ENCODE measurements around the gene SYDE2. TPM values are rescaled to one million over a fixed set of nuclear protein-coding genes. Genes with fewer than 3 reads are reported as not detected.

SYDE2 gene
- total and polyA plus RNA-seq, 4 experiments from 2014 or later: 2.3 to 5.2 (median 3.6) TPM

- CTCF ChIA-PET (ENCODE audit: partially characterized antibody): no interaction called here
- H3K4me1 ChIP-seq (ENCODE audit: insufficient read depth, low read length): no peaks in the 10 kb centered on the region
- no peak overlapping the region for H3K27ac ChIP-seq (ENCODE audit: low read depth, low read length)
- no peaks in the 10 kb centered on the region for H3K36me3 ChIP-seq (ENCODE audit: insufficient read depth, low read length)
- no peaks in the 10 kb centered on the region for H3K4me1 Mint-ChIP-seq
- no peak overlapping the region for H3K27ac Mint-ChIP-seq
- intact Hi-C loops (cut with micrococcal nuclease): no loop called here
- H3K9me3 Mint-ChIP-seq: no peaks in the 10 kb centered on the region
- H3K36me3 Mint-ChIP-seq: no peaks in the 10 kb centered on the region
- H3K27me3 Mint-ChIP-seq: peaks cover 0 to 7% of the 10 kb centered on the region in 2 donors
- POLR2A ChIA-PET (ENCODE audit: partially characterized antibody): no interaction called here
- no peaks in the 10 kb centered on the region for H3K9me3 ChIP-seq (ENCODE audit: control insufficient read depth in 1 of 2, low read length in 2 of 2)
- H3K4me3 Mint-ChIP-seq: no peak overlapping the region
- no peaks in the 10 kb centered on the region for H3K27me3 ChIP-seq (ENCODE audit: insufficient read depth, low read length)
- no peak for DNase-seq
- no peak overlapping the region for H3K4me3 ChIP-seq (ENCODE audit: low read length in 2 of 2)
Measured at GRCh38 chr1:85125891-85126290, 74.9 kb downstream of the SYDE2 start.

GRCh38 chr1:85124091-85124490 is 76.7 kb downstream of the SYDE2 start:
- H3K27me3 Mint-ChIP-seq: peaks cover 4 to 17% of the 10 kb centered on the region in 2 donors
- Histone ChIP-seq H3K9me3 (ENCODE audit: control insufficient read depth in 1 of 2, low read length in 2 of 2) (no peaks in the 10 kb centered on the region), H3K4me3 (ENCODE audit: low read length in 2 of 2) (no peak overlapping the region), H3K27me3 (ENCODE audit: insufficient read depth, low read length) (no peaks in the 10 kb centered on the region), H3K27ac (ENCODE audit: low read depth, low read length) (no peak overlapping the region), H3K36me3 (ENCODE audit: insufficient read depth, low read length) (no peaks in the 10 kb centered on the region), H3K4me1 (ENCODE audit: insufficient read depth, low read length) (no peaks in the 10 kb centered on the region)
- intact Hi-C loops (cut with micrococcal nuclease): no loop called here
- no peaks in the 10 kb centered on the region for H3K4me1 Mint-ChIP-seq
- no peak overlapping the region for H3K4me3 Mint-ChIP-seq
- H3K9me3 Mint-ChIP-seq: no peaks in the 10 kb centered on the region
- POLR2A ChIA-PET (ENCODE audit: partially characterized antibody): no interaction called here
- CTCF ChIA-PET (ENCODE audit: partially characterized antibody): no interaction called here
- H3K36me3 Mint-ChIP-seq: no peaks in the 10 kb centered on the region
- no peak overlapping the region for H3K27ac Mint-ChIP-seq
- no peak for DNase-seq

- no peaks in the 10 kb centered on the region for H3K36me3 ChIP-seq (ENCODE audit: insufficient read depth, low read length)
- H3K4me3 Mint-ChIP-seq: no peak overlapping the region
- H3K9me3 Mint-ChIP-seq: no peaks in the 10 kb centered on the region
- no peak overlapping the region for H3K27ac ChIP-seq (ENCODE audit: low read depth, low read length)
- no peaks in the 10 kb centered on the region for H3K27me3 ChIP-seq (ENCODE audit: insufficient read depth, low read length)
- H3K4me3 ChIP-seq (ENCODE audit: low read length in 2 of 2): no peak overlapping the region
- no peaks in the 10 kb centered on the region for H3K36me3 Mint-ChIP-seq
- H3K27ac Mint-ChIP-seq: no peak overlapping the region
- H3K27me3 Mint-ChIP-seq: peaks cover 5 to 18% of the 10 kb centered on the region in 2 donors
- intact Hi-C loops (cut with micrococcal nuclease): no loop called here
- POLR2A ChIA-PET (ENCODE audit: partially characterized antibody): no interaction called here
- no peaks in the 10 kb centered on the region for H3K9me3 ChIP-seq (ENCODE audit: control insufficient read depth in 1 of 2, low read length in 2 of 2)
- no peaks in the 10 kb centered on the region for H3K4me1 Mint-ChIP-seq
- DNase-seq: no peak
- CTCF ChIA-PET (ENCODE audit: partially characterized antibody): no interaction called here
- no peaks in the 10 kb centered on the region for H3K4me1 ChIP-seq (ENCODE audit: insufficient read depth, low read length)
Measured at GRCh38 chr1:85122169-85122568, 78.6 kb downstream of the SYDE2 start.

GRCh38 chr1:85121744-85122143 is 79.1 kb downstream of the SYDE2 start:
- H3K36me3 ChIP-seq (ENCODE audit: insufficient read depth, low read length): no peaks in the 10 kb centered on the region
- no peak for DNase-seq
- ChIA-PET POLR2A (ENCODE audit: partially characterized antibody) (no interaction called here), CTCF (ENCODE audit: partially characterized antibody) (no interaction called here)
- intact Hi-C loops (cut with micrococcal nuclease): no loop called here
- no peaks in the 10 kb centered on the region for H3K9me3 Mint-ChIP-seq
- no peaks in the 10 kb centered on the region for H3K4me1 ChIP-seq (ENCODE audit: insufficient read depth, low read length)
- H3K27me3 ChIP-seq (ENCODE audit: insufficient read depth, low read length): no peaks in the 10 kb centered on the region
- no peaks in the 10 kb centered on the region for H3K4me1 Mint-ChIP-seq
- H3K4me3 ChIP-seq (ENCODE audit: low read length in 2 of 2): no peak overlapping the region
- H3K9me3 ChIP-seq (ENCODE audit: control insufficient read depth in 1 of 2, low read length in 2 of 2): no peaks in the 10 kb centered on the region
- no peaks in the 10 kb centered on the region for H3K36me3 Mint-ChIP-seq
- peaks cover 5 to 18% of the 10 kb centered on the region in 2 donors for H3K27me3 Mint-ChIP-seq
- no peak overlapping the region for H3K4me3 Mint-ChIP-seq
- no peak overlapping the region for H3K27ac ChIP-seq (ENCODE audit: low read depth, low read length)
- no peak overlapping the region for H3K27ac Mint-ChIP-seq

- intact Hi-C loops (cut with micrococcal nuclease): no loop called here
Measured at GRCh38 chr1:85118751-85119150, 82.1 kb downstream of the SYDE2 start.

GRCh38 chr1:85116856-85117255 is 84.0 kb downstream of the SYDE2 start:
- CTCF ChIA-PET (ENCODE audit: partially characterized antibody): no interaction called here
- H3K4me1 ChIP-seq (ENCODE audit: insufficient read depth, low read length): no peaks in the 10 kb centered on the region
- H3K36me3 Mint-ChIP-seq: no peaks in the 10 kb centered on the region
- peaks cover 7 to 19% of the 10 kb centered on the region in 2 donors for H3K27me3 Mint-ChIP-seq
- H3K27me3 ChIP-seq (ENCODE audit: insufficient read depth, low read length): no peaks in the 10 kb centered on the region
- H3K4me3 Mint-ChIP-seq: no peak overlapping the region
- H3K27ac ChIP-seq (ENCODE audit: low read depth, low read length): no peak overlapping the region
- H3K9me3 ChIP-seq (ENCODE audit: control insufficient read depth in 1 of 2, low read length in 2 of 2): no peaks in the 10 kb centered on the region
- no peak for DNase-seq
- H3K27ac Mint-ChIP-seq: peak overlapping the region in 1 of 7 donors; percentile 27
- no peaks in the 10 kb centered on the region for H3K9me3 Mint-ChIP-seq
- POLR2A ChIA-PET (ENCODE audit: partially characterized antibody): no interaction called here
- H3K4me3 ChIP-seq (ENCODE audit: low read length in 2 of 2): no peak overlapping the region
- intact Hi-C loops (cut with micrococcal nuclease): no loop called here
- H3K36me3 ChIP-seq (ENCODE audit: insufficient read depth, low read length): no peaks in the 10 kb centered on the region
- no peaks in the 10 kb centered on the region for H3K4me1 Mint-ChIP-seq

More at GRCh38 chr1:85118751-85119150, 82.1 kb downstream of the SYDE2 start:
- no peak overlapping the region for H3K4me3 Mint-ChIP-seq
- Histone ChIP-seq H3K27ac (ENCODE audit: low read depth, low read length) (no peak overlapping the region), H3K9me3 (ENCODE audit: control insufficient read depth in 1 of 2, low read length in 2 of 2) (no peaks in the 10 kb centered on the region), H3K4me1 (ENCODE audit: insufficient read depth, low read length) (no peaks in the 10 kb centered on the region), H3K36me3 (ENCODE audit: insufficient read depth, low read length) (no peaks in the 10 kb centered on the region), H3K27me3 (ENCODE audit: insufficient read depth, low read length) (no peaks in the 10 kb centered on the region), H3K4me3 (ENCODE audit: low read length in 2 of 2) (no peak overlapping the region)
- no peaks in the 10 kb centered on the region for H3K4me1 Mint-ChIP-seq
- peaks cover 7 to 19% of the 10 kb centered on the region in 2 donors for H3K27me3 Mint-ChIP-seq
- POLR2A ChIA-PET (ENCODE audit: partially characterized antibody): no interaction called here
- CTCF ChIA-PET (ENCODE audit: partially characterized antibody): no interaction called here
- no peaks in the 10 kb centered on the region for H3K36me3 Mint-ChIP-seq
- no peaks in the 10 kb centered on the region for H3K9me3 Mint-ChIP-seq
- DNase-seq: no peak
- H3K27ac Mint-ChIP-seq: no peak overlapping the region

- peaks cover 7 to 19% of the 10 kb centered on the region in 2 donors for H3K27me3 Mint-ChIP-seq
- H3K9me3 ChIP-seq (ENCODE audit: control insufficient read depth in 1 of 2, low read length in 2 of 2): no peaks in the 10 kb centered on the region
- POLR2A ChIA-PET (ENCODE audit: partially characterized antibody): no interaction called here
- H3K4me1 Mint-ChIP-seq: no peaks in the 10 kb centered on the region
- no peak overlapping the region for H3K4me3 ChIP-seq (ENCODE audit: low read length in 2 of 2)
- H3K27me3 ChIP-seq (ENCODE audit: insufficient read depth, low read length): no peaks in the 10 kb centered on the region
- DNase-seq: no peak
- intact Hi-C loops (cut with micrococcal nuclease): no loop called here
- no peaks in the 10 kb centered on the region for H3K9me3 Mint-ChIP-seq
- H3K4me1 ChIP-seq (ENCODE audit: insufficient read depth, low read length): no peaks in the 10 kb centered on the region
- no peak overlapping the region for H3K27ac ChIP-seq (ENCODE audit: low read depth, low read length)
- CTCF ChIA-PET (ENCODE audit: partially characterized antibody): no interaction called here
- no peak overlapping the region for H3K27ac Mint-ChIP-seq
- H3K36me3 ChIP-seq (ENCODE audit: insufficient read depth, low read length): no peaks in the 10 kb centered on the region
- H3K4me3 Mint-ChIP-seq: no peak overlapping the region
- no peaks in the 10 kb centered on the region for H3K36me3 Mint-ChIP-seq
Measured at GRCh38 chr1:85115933-85116332, 84.9 kb downstream of the SYDE2 start.

- Mint-ChIP-seq H3K36me3 (no peaks in the 10 kb centered on the region), H3K4me3 (no peak overlapping the region), H3K27ac (peak overlapping the region in 1 of 7 donors; percentile 51), H3K4me1 (no peaks in the 10 kb centered on the region), H3K9me3 (no peaks in the 10 kb centered on the region), H3K27me3 (peaks cover 2% of the 10 kb centered on the region in 2 donors)
- Histone ChIP-seq H3K4me3 (ENCODE audit: low read length in 2 of 2) (no peak overlapping the region), H3K36me3 (ENCODE audit: insufficient read depth, low read length) (no peaks in the 10 kb centered on the region), H3K4me1 (ENCODE audit: insufficient read depth, low read length) (no peaks in the 10 kb centered on the region), H3K27ac (ENCODE audit: low read depth, low read length) (no peak overlapping the region), H3K27me3 (ENCODE audit: insufficient read depth, low read length) (no peaks in the 10 kb centered on the region), H3K9me3 (ENCODE audit: control insufficient read depth in 1 of 2, low read length in 2 of 2) (no peaks in the 10 kb centered on the region)
- ChIA-PET CTCF (ENCODE audit: partially characterized antibody) (interaction anchor here (6.9 kb wide), 1 partner anchor 148 kb away, joined by 53 read pairs; the partner anchor contains the start of gene C1orf52), POLR2A (ENCODE audit: partially characterized antibody) (no interaction called here)
- intact Hi-C loops (cut with micrococcal nuclease): no loop called here
- no peak for DNase-seq
Measured at GRCh38 chr1:85111695-85112094, 89.1 kb downstream of the SYDE2 start.
